NCI-H748 treated with DMSO at 0.1 percent for 48 hours (cell line): ENCODE measurements around the gene AANAT.

Experiments used
- DNase-seq: peaks from one replicate; lab custom pipeline; 2025; lab: John Stamatoyannopoulos, UW

Gene AANAT

DNA sequence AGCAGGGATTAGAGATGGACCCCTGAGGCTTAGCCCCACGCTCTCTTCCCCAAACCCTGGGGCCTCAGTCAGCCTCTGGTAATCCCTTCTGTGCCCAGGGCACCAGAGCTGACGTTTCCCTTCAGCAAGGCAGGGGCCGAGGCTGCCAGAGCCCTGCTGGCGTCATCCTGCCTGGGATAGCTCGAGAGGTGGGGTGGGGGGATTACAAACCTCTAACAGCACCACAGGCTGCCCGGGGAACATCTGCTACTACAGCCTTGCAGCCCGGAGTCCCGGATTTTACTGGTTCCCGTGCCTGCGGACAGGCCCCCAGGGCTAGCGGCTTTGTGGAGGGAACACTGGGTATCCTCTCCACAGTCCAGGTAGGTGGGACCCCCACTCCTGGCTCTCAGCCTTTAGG lies at the start of gene AANAT:
AANAT (plus strand) TSS at position 238 of the 400 bp plus-strand sequence. CDS start 1,144 bp downstream, outside the sequence.
- DNase-seq, result no peak

DNA sequence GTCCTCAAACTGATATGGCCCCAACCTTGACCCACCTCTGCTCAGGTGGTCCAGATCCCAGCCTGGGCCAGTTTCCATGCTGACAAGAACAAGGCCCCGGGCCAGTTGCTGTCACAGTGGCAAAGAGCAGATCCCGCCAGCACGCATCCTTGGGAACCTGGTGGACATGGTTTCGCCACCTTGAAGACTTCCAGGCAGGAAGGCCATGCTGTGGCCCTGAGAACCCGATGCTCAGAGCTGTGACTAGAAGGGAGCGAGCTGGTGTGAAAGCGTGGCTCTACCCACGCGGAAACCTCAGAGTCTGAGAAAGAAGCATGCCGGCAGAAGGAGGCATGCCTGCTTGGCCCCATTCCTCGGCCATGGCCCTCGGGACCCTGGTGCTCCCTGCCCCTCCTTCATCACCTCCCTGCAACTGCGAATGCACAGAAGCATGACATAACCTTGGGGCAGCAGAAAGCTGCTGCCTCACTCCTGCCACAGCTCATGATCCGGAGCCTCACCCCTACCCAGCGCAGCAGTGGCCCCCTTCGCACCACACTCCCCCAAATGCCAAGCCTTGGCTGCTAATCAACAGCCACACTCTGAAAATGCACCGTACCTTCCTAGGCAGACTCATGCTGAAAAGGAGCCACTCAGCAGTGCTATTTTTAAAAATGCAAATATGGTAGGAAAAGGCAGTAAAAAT lies 47.7 kb upstream of the AANAT start:
- DNase-seq, result no peak

DNA sequence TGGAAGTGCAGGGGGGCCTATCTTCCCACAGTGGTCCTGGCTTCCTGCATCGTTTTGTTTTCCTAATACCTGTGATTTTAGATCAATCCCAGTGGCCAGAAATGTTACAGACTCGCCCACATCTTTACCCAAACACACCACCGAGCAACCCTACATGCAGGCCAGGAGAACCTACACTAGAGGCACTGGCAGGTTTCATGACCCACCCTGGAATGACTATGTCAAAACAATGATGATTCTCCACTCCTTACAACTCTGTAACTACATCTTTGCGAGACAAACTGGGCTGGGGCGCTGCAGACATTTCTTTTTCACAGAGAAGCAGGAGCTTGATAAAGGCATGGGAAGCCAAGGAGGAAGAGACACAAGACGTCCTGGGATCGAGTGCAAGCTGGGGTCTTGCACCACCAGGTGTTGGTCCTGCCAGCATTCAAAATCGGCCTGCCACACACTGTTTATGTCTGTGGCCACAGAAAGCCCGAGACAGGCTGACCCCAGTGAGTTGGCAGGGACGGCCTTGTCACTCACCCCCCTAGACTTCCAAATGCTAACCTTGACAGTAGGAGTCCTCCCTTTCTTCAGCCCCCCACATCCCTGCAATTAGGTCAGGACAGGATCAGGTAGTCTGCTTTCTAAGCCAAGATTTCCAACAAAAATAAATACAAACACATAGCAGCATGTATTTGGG lies 46.9 kb upstream of the AANAT start:
- no peak for DNase-seq

DNA sequence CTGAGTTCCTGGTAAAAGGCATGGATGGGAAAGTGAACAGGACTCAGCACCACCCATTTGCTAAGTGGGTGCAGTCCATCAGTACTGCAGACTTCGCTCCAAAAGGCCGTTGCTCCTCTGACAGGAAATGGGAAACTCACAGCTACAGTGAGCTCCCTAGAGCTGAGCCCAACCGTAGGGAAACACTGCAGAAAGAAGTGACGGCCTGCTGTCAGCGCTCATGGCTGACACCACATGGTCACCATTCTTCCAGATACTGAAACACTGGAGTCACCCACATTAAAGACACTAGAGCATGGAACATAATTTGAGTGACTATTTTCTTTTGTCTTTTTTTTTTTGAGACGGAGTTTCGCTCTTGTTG lies 46.4 kb upstream of the AANAT start:
- no peak for DNase-seq

DNA sequence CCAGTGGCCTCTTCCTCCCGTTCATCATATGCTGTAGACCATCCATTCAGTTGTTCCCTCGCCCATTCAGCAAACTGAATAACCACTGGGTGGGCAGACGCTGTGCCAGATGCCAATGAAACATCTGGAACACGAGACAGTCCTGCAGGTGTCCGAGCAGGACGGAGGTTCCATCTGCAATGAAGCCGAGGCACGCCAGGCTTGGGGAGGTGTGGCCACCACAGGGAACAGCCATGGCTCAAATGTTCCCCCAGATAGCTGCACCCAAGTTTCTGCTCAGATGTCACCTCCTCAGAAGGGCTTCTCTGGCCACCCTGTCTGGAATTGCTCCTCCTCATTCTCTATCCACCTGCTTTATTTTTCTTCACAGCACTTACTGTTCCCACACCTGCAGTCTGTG lies 45.0 kb upstream of the AANAT start:
- no peak for DNase-seq

DNA sequence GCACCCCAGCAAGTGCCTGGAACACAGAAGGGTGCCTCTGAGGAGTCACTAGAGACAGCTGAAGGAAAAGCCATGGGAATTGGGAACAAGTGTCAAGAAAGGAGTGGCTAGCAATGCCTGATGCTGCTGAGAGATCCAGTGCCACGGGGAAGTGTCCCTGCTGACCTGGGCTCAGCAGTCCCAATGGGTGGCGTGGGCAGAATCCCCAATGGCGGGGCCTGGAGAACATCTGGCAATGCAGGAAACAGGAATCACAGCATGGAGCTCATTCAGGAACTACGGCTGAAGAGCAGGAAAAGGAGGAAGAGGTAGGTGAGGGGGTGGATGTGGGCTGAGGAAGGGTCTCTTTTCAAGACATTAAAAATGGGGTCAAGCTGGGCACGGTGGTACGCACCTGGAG lies 44.5 kb upstream of the AANAT start:
- no peak for DNase-seq

DNA sequence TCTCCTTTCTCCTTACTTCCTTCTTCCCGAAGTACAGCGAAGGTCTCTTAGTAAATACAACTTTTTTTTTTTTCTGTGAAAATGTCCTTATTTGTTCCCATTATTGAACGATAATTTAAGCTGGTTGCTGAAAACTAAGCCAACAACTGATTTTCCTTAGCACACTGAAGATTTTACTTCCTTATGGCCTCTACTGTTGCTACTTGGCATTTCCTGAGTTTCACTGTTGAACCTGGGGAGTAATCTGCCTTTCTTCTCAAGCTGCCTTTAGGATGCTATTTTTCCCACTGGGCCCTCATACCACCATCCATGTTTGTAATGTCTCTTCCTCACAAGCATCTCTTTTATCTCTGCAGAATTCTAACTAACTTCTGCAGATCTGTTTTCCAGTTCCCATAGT lies 40.5 kb upstream of the AANAT start:
- no peak for DNase-seq

DNA sequence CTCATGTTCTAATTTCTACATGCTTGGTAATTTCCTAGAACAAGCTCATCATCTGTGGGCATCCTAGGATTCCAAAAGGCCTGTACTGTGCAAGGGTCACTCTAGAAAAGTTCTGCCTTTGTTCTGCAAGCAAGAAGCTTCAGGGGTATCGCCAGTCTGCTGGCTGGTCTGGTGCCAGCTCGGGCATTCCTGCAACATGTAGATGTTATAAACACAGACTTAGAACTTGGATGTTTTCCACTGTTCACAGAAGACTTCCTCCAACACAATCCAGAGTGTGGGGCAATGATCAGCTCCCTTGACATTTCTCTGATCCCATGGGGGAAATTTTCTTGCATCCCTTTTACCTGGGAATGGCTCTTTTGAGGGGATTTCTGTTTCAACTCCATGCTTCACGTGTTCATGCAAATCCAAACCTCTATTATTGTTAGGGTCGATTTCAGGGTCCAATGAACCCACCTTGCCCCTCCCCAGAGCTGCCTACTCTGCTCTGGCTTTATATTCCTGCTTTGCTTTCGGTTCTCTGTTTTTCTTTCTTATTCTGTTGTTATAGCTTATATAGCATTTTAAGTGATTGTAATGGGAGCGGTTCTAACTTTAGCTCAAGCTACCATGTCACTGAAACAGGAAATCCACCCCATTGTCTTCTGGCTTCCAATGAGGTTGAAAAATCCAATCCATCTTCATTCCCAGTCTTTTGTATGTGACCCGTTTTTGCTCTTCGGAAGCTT lies 39.7 kb upstream of the AANAT start:
- DNase-seq, result no peak

DNA sequence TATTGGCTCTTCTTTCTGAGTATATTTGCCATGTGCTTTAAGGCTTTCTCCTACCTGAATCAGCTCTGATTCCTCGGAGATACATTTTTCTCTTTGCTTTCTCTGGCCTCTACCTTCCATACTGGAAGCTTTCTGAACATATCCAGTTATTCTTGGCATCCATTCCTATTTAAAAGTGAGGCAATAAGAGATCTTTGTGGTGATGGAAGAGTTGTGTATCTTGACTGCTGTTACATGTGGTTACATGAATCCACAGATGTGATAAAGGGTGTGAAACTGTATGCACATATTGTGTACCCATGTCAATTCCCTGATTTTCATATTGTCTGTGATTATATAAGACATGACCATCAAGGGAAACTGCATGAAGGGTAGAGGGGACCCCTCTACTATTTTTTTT lies 38.9 kb upstream of the AANAT start:
- DNase-seq, result no peak

DNA sequence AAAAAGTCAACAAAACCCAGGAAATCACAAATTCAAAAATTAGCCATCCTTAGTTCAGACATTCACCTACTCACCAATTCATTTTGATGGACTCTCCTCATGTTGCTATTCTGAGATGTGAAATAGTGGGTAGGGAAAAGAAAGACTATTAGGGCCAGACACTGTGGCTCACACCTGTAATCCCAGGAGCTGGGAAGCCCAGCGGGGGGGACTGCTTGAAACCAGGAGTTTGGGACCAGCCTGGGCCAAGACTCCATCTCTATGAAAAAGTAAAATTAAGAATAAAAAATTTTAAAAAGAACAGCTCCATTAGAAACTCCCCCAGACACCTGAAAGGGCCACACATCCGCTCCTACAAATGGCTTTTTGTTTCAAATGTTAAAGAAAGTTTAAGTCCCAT lies 35.9 kb upstream of the AANAT start:
- no peak for DNase-seq

DNA sequence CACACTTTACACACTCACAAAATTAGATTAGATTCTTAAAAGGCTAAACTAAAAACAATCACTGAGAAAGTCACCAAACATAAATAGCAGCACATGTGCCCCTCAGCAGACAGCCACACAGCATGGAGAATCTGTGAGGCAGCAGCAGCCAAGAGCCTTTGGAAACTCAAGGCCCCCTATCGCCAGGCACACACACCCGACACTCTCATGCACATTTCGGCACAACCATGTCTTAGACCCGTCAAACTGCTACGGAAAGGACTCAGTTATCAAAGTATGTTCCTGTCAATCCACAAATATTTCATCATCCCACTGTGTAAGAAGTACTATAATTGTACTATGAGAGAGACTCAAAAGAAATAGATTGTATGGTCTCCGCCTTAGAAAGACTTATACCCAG lies 35.4 kb upstream of the AANAT start:
- DNase-seq, result no peak

DNA sequence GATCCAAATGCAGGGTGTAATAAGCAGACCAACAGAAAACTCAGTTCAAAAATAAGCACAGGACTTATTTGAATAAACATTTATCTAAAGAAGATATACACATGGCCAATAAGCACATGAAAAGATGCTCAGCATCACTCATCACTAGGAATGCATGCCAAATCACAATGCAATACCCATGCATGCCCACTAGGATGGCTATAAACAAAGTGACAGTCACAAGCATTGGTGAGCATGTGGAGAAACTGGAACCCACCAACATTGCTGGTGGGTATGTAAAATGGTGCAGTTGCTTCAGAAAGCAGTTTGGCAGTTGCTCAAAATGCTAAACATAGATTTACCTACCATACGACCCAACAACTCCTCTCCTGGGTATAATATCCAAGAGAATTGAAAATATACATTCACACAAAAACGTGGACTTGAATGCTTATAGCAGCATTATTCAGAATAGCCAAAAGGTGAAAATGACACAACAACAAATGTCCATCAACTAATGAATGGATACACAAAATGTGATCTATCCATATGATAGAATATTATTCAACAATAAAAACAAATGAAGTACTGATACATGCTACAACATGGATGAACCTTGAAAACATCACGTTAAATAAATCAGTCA lies 34.6 kb upstream of the AANAT start:
- no peak for DNase-seq

DNA sequence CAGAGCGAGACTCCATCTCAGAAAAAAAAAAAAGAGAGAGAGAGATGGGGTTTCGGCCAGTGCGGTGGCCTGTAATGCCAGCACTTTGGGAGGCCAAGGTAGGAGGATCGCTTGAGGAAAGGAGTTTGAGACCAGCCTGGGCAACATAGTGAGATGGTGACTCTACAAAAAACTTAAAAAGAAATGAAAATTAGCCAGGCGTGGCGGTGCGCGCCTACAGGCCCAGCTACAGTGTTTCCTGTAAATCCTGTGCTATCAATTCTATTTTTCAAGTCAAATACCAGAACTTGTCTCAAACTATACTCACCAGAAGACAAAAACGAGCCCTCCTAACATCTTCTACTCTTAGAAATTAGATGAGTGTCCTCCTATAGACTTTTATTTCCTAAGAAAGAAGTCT lies 33.7 kb upstream of the AANAT start:
- DNase-seq, result no peak

DNA sequence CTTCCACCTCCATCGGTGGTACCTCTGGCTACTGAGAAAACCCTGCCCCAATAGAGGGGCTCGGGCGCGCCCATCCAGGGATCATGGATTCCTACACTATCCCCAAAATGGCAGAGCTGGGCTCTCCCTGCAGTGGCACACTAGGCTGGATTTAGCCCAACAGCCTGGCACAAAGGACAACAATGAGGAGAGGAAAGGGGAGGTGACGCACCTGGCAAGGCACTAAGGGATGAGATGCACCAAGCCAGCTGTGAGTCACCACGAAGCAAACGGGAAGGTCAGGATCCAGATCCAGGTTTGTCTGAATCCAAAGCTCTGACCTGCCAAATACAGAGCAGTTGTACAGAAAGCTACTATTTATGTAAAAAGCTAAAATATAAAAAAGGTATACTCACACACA lies 32.5 kb upstream of the AANAT start:
- DNase-seq, result no peak

DNA sequence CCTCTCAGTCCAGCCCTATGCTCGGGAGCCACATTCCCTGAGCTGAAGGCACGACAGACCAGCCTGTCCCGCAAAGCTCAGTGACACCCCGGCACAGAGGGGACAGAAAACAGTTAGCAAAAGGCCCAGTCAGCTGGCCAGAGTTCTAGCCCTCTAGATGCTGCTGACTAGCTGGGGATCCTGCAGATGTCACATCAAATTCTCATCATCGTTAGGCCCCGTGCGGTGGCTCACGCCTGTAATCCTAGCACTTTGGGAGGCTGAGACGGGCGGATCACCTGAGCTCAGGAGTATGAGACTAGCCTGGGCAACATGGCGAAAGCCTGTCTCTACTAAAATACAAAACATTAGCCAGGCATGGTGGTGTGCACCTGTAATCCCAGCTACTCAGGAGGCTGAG lies 31.7 kb upstream of the AANAT start:
- DNase-seq, result no peak

DNA sequence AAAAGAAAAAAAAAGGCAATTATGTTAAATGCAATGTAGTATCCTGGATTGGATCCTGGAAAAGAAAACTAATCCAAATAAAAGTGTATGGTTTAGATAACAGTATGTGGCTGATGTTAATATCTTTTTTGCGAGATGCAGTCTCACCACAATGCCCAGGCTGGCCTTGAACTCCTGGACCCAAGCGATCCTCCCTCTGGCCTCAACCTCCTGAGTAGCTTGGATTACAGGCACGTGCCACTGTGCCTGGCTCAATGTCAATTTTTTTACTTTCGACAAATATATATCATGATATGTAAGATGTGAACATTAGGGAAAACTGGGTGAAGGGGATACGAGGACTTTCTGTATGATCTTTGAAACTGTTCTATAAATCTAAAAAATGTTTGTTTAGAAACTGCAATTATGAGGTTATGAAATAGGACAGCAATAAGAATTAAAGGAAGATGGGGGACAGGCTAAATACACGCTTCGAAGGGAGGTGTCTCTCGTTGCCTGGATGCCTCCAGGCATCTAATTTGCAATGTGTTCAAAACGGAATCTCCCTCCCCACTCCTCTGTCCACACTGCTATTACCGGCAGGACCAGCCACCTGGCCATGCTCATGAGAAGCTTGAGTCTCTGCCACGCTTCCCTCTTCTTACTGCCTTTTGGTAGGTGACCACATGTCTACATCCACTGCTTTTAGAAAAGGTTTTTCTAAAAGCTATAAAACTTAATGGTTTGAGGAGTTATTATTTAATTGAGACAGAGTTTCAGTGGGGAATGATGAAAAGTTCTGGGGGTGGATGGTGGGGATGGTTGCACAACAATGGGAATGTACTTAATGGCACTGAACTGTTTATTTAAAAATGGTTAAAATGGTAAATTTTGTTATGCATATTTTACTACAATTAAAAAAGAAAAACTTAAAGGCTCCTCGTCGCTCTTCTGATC lies 29.7 kb upstream of the AANAT start:
- no peak for DNase-seq

DNA sequence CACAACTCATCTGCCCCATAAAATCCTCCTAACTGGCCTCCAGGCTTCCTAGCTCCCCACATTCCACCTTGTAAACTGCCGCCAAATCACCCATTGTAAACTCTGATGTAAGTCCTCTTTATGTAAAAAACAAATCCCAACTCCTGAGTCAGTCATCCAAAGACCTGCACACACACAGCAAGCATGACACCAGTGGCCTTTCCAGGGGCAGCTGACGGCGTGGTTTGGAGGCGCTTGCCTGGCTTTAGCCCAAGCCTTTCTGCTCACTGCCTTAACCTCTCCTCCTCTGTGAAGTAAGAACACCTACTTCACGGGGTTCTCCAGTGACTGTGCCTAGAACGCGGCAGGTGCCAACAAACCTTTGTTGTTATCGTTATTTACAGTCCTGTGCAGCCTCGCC lies 28.5 kb upstream of the AANAT start:
- no peak for DNase-seq

DNA sequence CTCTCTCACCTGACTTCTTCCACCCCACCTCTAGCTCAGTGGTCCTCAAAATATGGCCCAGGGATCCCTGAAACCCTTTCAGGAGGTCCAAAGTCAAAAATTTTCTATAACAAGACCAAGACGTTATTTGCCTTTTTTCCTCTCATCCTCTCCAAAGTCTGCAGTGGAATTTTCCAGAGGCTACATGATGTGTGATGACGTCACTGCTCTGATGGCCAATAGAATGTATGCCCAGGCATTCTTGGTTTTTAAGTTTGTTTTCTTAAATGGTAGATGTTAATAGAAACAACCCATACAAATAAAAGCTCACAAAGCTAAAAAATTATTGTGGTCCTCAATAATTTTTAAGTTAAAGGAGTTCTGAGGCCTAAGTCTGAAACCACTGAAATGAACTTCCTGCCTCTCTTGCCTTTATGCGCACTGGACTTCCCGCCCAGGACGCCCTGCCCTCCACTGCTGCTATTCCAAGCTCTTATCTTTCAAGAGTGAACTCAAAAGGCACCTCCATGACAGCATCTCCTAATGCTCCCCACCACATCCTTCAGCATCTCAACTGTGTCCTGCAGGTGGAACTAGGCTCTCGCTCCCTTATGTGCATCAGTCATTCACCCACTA lies 28.0 kb upstream of the AANAT start:
- no peak for DNase-seq

DNA sequence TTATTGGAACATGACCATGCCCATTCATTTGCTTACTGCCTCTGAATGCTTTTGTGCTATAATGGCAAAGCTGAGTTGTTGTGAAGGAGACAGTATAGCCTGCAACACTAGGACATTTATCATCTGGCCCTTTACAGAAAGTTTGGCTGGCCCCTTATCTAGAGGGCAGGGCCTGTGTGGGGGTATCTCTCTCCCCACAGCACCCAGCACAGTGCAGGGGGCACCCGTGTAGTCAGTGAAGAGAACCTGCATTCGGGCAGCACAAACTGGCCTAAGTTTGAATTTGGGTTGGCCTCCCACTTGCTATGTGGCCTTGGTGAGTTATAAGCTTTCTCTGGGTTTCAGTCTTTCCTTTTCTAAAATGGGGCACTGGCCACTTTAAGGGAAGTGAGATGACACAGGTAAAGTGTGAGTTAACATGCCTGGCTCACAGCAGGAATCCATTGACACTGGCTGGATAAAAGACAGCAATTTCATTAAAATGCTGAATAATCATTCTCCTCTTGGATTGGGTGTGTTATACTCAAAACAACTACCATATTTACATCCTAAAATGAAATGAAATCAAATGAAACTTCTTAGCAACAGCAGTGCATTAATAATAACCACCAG lies 26.5 kb upstream of the AANAT start:
- no peak for DNase-seq

DNA sequence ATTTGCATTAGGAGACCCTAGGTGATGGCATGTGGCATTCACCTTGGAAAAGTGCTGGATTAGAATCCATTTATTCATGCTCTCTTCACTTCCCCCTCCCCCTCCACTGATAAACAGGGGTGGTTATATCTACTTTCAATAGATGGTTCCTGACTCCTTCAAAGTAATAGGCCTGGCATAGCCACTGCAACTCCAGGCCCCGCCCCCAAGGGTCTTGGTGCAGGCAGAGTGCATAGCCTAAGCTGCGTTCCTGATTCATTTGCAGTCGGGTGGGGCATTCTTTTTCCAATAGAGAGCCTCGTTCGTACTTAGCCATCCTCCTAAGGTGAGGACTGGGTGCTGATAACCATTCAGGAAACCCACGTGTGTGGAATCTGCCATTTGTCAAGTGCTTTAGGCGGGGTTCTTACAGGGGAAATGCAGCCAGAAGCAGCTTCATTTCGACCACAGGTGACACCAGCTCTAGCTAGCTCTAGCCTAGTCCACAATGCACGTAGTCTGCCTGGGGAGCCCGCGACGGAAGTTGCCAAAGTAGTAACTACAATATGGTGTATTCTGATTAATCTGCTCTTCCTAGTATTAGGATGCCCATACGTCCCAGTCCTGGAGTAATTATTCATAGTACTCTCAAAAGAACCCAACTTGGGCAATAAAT lies 25.6 kb upstream of the AANAT start:
- DNase-seq, result no peak
